GM19099 (cell line): Measurements from ENCODE around the gene CD82.

Source experiments
- POLR2A ChIP-seq: IDR thresholded peaks from 3 replicates; pipeline ENCODE4 v1.6.1; 2011; ENCODE audit warnings: low read depth; ENCODE audit not compliant: insufficient read length; ENCODE audit errors: extremely low read depth

Gene CD82

DNA sequence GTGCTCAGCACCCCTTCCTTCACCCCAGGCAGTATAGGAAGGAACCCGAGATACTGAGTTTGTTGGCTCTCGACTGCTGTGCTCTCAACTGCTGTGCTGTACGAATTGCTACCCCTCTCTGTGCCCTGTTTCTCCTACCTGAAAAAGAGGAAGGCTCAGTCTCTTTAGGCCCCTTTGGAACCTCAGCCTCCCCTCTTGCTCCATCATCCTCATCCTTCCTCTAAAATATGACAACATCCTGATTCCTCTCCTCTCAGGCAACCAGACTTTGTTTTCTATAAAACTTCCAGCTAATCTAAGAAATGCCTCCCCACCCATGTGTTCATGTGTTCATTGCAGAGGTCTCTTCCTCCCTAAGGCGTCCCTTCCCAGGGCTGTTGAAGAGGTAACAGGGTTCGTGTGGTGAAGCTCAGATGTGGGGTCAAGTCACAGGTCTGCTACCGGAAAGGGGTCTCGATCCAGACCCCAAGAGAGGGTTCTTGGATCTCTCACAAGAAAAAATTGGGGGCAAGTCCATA lies 35.5 kb upstream of the CD82 start:
- TF ChIP-seq POLR2A = no peak

DNA sequence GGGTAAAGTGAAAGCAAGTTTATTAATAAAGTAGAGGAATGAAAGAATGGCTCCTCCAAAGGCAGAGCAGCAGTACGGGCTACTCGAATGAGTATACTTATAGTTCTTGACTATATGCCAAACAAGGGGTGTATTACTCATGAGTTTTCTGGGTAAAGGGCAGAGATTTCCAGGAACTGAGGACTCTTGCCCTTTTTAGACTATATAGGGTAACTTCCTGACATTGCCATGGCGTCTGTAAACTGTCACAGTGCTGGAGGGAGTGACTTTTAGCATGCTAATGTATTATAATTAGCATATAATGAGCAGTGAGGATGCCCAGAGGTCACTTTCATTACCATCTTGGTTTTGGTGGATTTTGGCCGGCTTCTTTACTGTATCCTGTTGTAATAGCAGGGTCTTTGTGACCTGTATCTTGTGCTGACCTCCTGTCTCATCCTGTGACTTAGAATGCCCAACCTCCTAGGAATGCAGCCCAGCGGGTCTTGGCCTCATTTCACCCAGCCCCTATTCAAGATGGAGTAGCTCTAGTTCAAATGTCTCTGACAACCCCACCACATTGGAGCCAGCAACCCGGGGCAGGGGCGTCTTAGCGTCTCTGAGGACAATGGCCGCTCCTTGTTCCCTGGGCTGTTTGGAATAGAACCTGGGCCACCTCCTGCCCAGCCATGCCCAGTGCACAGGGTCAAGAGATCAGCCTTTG lies 34.9 kb upstream of the CD82 start:
- no peak for TF ChIP-seq POLR2A

DNA sequence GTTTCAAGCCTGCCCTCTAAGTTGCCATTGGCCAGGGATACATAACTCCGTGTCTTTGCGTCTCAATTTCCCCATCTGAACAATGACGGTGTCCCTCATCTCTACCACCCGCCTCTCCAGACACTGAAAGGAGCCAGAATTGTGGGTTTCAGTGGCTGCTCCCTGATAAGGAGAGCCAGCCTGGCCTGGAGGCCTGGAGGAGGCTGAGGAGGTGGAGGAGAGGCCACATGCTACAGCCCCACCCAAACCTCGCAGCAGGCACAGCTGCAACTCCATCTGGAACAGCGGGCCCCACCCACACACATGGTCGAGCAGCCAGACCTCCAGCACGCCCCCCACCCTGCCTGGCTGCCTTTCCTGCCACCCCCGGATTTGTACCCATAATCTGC lies 34.4 kb upstream of the CD82 start:
- no peak for TF ChIP-seq POLR2A

DNA sequence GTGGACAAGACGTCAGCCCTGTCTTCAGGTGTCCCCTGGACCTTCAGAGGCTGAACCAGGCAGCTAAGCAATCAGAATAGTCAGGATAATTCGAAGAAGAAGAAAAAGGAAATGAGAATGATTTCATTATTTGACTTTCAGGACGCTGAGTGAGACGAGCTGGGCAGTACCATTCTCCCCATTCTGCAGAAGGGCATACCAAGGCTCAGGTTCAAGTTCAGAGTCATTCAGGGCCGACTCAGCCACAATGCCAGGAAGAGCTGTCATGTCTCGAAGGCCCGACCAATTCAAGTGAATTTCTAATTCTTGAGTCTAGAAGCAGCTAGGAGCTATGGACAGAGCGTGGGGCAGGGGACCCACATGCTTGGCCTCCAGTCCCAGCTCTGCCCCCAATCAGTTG lies 33.8 kb upstream of the CD82 start:
- TF ChIP-seq POLR2A = no peak

DNA sequence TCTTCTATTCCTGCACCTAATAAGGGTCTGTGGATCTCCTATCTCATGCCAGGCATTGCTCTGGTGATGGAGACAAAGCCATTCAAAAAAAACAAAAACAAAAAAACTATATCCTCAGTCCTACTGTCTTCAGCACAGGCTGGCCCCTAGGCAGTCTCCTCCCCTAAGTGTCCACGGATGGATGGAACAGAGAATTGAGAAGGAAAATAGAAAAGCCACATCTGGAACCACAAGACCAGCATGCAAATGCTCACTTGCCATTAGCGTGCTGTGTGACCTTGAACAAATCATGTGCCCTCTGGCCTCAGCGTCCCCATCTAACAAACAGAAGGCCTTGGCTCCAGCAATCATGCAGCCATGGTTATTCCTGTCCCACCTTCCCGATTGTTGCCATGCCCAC lies 32.7 kb upstream of the CD82 start:
- no peak for TF ChIP-seq POLR2A

DNA sequence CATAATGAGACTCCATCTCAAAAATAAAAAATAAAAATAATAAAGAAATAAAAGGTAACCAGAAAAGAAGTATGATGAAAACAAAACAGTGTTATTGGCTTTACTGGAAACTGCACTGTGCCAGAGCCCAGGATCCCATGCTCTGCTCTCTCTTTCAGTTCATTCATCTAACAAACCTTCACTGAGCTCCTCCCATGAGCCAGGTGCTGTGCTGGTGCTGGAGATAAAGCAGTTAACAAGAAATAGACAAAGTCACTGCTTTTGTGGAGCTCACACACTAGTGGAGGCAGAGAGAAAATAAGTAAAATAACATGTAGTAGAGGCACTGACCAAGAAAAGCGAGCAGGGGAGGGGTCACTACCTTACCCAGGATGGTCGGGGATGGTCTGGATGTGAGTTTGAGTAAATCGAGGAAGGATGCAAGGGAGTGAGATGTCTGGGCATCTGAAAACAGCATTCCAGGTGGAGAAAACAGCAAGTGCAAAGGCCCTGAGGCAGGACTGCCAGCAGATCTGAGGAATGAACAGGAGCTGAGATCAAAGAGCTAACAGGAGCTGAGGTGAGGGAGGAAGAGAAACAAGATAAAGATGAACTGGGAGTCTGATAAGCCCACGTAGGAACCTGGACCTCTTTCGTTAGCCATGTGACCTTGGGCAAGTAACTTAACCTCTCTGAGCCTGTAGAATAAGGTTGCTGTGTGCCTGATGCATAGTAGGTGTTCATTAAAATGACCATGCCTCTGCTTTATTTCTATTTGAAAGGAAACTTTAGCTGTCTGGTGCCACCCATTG lies 31.3 kb upstream of the CD82 start:
- no peak for TF ChIP-seq POLR2A

DNA sequence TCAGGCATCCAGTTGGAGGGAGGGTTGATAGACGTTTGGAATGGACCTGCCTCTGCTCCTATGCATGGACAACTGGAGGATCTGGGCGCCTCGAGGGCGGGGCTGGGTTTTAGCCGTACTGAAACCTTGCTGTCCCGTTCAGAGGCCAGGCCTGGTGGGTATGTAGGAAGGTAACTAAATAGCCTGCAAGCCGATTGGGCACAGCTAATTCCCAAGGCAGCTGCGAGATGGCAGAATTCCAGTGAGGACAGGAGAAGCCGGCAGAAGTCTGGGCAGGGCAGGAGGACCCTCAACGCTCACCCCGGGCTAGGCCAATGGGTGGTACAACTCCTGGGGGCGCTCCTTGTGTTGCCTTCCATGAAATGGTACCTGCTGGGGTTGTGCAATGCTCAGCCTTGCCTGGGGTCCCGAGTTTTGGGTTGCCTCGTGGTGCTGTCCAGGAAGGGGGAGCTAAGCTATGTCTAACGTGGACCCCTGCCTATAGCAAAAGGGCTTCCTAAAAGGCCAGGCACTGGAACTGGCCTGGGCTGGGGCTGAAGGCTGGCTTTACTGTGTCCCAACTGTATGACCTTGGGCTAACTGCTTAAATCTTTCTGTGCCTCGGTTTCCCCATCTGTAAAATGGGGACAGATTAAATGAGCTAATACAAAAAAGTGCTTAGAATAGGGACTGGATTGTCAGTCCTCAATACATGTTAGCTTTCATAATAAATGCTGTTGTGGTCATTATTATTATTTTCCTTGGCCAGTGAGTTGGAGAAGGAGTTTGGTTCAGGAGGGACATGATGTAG lies 30.1 kb upstream of the CD82 start:
- TF ChIP-seq POLR2A = no peak

DNA sequence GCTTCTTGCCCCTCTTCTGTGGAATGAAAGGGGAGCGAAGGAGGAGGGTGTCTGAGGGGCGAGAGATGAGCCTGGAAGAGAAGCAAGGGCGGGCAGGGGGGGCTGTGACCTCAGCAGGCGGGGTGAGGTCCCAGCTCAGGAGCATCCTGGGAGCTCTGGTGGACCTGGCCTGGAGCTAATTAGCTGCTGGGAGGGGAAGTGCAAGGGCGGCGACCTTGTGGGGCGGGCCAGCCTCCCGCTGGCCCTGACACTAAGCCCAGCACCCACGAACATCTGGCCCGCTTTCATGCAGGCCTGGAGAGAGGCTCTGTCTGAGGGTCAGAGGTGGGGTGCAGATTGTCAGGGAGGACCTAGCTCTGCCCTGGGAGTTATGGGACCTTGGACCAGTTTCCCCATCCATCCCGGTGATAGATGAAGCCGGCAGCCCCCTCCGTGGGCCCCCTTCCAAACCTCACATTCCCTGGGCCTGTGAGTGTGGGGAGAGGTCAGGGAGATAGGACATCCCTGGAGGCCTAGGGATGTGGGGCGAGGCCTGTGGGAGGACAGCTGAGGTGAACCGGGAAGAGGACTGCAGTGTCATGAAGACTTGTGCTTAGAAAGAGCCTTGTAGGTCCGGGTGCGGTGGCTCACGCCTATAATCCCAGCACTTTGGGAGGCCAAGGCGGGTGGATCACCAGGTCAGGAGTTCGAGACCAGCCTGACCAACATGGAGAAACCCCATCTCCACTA lies 28.5 kb upstream of the CD82 start:
- no peak for TF ChIP-seq POLR2A

DNA sequence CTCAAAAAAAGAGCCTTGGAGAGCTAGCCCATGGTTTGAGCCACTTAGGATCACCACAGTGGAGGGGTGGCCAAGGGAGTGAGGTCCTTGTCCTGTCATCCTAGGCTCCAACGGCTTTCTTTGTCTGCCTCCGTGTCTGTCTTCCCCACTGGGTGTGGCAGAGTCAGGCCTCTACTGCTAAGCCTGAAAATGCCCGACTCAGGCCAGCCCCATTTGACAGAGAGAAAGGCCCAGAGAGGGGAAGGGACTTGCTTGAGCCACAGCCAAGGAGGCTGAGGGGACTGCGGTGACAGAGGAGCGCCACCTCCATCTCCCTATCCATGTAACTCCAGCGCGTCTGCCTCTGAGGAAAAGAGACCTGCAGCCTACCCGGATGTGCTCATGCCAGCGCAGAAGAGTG lies 27.8 kb upstream of the CD82 start:
- TF ChIP-seq POLR2A = no peak

DNA sequence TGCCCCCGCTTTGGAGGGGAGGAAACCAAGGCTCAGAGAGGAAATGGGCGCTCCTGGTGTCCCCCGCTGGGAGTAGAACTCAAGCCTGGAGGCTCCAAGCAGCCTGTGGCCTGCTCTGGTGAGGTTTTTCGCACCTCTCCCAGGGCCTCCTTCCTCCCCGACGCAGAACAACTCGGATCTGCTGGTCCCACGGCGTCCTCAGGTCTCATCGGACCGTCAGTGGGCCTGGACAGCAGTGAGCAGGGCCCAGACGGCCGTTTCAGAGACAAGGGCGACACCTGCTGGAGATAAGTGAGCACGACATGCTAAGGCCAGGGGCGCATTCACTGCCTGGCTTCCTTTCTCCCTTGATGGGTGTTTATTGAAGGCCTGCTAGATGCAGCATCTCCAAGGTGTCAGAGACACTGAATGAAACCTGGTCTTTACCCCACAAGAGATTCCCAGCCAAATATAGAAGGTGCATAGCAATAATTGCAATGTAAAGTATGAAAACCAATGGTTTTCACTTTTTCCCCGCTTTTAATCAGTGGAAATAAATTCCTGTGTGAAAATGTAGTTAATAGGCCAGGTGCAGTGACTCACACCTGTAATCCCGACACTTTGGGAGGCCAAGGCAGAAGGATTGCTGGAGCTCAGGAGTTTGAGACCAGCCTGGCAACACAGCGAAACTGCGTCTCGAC lies 26.9 kb upstream of the CD82 start:
- TF ChIP-seq POLR2A = no peak

DNA sequence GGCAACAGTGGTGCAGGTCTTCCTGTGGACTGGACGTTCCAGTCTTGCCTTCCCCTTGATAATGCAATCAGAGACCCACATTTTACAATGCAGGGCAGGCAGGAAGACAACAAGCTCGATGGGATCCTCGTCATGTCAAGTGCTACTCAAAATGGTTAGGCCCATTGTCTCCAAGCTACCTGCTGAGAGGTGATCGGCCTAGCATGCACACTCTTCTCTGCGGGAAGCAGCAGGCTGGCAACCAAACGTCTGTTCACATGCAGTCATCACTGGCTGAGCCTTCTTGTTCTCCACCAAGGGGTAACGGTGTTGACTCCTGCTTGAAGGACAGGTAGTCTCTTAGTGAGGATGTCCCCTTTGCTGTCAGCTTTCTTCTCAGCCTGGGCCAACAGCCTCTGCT lies 25.5 kb upstream of the CD82 start:
- no peak for TF ChIP-seq POLR2A

DNA sequence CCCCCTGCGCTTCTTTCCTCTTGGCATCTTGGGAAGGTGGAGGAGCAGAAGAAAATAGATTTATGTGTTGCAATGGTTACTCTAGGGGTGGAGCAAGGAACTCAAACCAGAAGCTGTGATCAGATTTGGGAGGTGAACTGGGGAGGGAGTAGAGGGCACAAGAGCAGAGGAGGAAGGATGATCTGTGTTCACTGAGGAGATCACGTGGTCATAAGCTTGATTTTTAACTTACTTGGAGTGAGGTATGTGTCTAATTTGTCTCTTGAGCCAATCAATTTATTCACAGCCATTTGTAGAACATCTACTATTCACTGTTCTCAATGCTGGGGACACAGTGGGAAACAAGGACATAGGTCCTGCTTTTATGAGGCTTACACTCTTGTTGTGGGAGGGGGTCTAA lies 24.8 kb upstream of the CD82 start:
- no peak for TF ChIP-seq POLR2A

DNA sequence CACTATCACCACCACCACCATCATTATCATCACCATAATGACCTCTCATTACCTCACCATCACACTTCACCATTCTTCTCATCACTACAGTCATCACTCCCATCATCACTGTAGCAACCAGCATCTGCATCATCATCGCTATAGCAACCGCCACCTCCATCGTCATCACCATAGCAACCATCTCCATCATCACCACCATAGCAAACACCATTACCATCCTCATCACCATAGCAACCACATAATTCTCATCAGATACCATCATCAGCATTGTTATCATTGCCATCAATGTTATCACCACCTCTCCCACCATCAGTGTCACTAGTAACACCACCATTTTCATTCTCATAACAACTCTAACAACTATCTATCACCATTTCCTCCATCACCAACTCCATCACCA lies 23.1 kb upstream of the CD82 start:
- TF ChIP-seq POLR2A = no peak

DNA sequence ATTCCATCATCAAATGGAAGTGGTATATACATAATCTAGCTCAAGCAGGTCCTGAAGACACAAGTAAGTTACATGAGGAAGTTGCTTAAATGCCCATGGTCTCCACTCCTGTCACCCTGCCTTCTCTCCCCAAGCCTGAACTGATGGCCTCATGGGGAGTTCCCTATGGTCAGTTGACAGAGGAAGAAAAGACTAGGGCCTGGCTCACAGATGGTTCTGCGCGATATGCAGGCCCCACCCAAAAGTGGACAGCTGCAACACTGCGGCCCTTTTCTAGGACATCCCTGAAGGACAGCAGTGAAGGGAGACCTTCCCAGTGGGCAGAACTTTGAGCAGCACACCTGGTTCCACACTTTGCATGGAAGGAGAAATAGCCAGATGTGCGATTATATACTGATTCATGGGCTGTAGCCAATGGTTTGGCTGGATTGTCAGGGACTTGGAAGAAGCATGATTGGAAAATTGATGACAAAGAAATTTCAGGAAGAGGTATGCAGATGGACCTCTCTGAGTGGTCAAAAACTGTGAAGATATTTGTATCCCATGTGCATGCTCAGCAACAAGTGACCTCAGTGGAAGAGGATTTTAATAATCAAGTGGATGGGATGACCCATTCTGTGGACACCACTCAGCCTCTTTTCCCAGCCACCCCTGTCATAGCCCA lies 17.3 kb upstream of the CD82 start:
- TF ChIP-seq POLR2A = no peak

DNA sequence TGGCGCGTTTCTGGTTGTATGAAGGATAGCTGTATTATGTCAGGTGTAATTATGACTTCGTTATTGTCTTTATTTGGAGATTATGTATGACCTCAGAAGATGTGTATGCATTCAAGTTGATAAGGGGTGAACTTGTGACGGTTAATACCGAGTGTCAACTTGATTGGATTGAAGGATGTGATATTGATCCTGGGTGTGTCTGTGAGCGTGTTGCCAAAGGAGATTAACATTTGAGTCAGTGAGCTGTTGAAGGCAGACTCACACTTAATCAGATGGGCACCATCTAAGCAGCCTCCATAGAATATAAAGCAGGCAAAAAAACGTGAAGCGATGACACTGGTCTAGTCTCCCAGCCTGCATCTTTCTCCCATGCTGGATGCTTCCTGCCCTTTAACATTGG lies 15.3 kb upstream of the CD82 start:
- TF ChIP-seq POLR2A = no peak
